ENCODE results near the gene TMEM245.

The TMEM245 gene

DNA sequence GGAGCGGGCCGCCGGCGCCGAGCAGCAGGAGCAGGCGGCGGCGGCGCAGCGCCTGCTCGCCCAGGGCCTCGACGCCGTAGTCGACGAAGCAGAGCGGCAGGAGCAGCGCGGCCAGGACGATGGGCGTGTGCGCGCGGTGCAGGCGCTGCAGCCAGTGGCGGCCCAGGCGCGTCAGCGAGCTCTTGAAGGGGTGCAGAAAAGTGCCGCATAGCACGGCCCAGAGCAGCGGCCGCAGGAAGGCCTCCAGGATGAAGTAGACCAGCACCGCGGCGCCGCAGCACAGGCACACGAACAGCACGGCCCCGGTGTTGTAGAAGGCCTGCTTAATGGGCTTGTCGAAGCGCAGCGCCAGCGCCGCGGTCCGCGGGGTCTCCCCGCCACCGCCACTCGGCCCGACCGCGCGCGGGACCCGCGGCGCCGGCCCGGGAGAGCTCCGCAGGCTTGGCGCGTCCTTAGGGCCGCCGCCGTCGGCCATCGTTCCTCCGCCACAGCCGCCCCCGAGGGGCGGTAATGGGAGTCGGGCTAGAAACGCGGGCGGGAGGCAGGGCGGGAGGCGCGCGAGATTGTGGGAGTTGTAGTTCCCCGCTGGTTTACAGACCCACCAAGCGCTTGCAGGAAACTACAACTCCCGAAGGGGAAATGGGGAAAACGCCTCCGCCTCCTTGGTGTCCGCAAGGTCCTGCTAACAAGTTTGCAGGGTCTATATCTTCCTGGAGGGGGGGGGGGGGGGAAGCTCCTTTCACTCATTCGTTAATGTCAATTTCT lies at the start of gene TMEM245:
TMEM245 (minus strand) TSS at position 509 of the 765 bp plus-strand sequence; CDS start at position 475, 34 bp downstream.
- DNase-seq = peak; percentile 99

DNA sequence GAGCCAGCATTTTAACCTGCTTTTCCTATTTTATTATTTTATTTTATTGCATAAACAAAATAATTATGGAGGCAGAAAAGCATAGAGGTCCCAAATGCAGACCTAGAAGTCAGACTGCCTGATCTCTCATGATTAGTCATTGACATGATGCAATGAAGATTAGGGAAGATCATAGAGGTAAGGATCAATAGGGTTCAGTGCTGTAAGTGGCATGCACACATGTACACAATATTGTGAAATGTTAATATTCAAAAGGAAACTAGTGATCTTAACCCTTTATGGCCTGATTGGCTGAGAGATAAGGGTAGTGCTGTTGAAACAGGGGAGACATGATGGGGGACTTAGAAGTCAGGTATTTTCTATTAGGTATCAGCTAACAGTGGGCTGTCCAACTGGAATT lies 48.4 kb upstream of the TMEM245 start:
- no peak for DNase-seq

DNA sequence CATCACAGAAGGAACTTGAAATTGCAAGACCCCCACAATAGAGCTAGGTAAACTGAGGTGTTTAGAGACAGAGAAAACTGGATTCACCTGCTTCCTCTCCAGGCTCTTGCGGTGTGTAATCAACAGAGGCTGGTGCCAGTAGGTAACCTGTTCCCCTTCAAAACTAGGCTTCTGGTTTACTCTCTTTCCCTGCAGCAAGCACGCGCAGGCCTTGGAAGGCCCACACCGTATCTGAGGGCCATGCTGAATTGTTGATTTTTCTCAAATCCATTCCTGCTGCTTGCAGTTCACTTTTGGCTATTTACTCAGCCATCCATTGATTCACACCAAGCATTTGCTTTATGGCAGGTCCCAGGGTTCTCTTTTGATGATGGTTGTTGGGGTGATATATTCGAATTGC lies 48.0 kb upstream of the TMEM245 start:
- DNase-seq = no peak

DNA sequence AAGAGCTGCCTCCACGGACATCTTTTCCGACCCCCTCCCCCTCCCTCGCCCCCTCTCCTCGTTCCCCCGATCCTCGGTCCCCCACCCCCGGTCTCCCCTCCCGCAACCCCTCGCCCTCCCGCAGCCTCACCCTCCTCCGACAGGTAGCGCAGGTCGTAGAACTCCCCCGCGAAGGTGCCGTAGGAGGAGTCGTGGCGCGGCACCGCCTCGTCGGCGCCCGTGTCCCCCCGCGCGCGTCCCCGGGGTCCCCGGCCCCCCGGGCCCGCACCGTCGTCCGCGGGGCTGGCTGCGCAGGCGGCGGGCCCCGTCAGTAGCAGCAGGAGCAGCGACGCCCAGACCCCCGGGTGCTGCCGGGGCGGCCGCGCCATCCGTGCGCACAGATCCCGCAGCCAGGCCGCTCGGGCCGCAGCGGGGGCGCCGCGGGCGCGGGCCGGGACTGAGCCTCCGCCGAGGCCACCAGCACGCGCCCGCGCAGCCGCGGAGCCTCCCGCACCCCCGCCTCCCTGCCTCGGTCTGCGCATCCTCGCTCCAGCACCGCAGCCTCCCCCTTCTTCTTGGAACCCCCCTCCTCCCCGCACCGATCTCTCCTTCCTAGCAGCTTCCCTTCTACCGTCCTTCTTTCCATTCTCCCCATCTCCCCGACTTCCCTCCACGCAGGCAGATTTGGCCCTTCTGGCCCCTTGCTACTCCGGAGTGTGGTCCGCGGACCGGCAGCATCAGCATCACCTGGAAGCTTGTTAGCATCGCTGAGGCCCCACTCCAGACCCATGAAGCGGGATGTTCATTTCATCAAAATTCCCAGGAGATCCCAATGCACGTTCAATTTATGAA lies 47.2 kb upstream of the TMEM245 start, which contains the start of gene FRRS1L:
FRRS1L (minus strand) TSS at position 479 of the 831 bp plus-strand sequence; CDS start at position 368, 111 bp downstream.
- DNase-seq = peak; percentile 44

DNA sequence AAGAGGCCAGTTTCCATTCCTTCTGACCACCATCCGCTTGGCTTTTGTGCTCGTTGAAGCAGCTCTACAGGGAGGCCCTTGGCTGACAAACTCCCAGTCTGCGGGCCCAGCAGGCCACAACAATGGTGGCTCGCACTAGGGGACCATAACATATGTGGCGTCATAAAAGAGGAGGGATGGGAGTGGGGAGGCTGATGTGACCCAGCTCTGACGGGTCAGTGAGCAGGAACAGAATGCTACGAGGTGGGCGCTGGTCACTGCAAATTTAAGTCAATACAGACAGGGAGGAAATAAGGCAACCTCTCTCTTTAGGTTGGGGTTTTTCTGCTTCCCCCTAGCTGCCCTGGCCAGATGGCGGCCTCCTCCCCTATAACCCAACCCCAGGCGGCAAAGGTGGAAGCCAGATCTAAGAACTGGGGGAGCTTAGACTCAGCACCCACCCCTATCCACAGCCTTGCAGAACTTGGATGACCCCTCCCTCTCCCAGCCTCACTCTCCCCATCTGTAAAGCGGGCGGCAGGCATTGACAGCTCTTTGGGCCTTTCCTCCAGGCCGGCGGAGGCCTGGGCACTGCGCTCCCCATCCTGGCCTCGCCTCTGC lies 46.5 kb upstream of the TMEM245 start:
- no peak for DNase-seq

GRCh38 chr9:109164042-109164441 lies 44.3 kb upstream of the TMEM245 start:
- DNase-seq = no peak

GRCh38 chr9:109163194-109163593 lies 43.4 kb upstream of the TMEM245 start:
- DNase-seq = no peak

DNA sequence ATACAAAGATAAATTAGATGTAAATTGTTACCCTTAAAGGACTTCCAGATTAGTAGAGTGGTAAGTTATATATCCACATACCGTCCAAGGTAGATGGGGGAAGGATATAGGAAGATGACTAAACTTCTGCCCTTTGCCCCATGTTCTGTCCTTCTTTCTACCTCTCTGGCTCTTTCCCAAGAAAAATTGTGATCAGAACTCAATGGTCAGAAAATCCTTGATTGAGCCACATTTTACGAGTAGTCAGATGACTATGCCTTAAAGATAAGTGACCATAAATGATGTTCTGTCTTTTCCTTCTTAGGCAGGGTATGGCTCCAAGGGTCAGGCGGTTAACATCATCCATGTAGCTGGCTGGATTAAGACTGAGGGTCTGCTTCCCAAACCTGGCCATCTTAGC lies 42.9 kb upstream of the TMEM245 start:
- no peak for DNase-seq

- DNase-seq = no peak
Observed at GRCh38 chr9:109161471-109161870, 41.7 kb upstream of the TMEM245 start.

DNA sequence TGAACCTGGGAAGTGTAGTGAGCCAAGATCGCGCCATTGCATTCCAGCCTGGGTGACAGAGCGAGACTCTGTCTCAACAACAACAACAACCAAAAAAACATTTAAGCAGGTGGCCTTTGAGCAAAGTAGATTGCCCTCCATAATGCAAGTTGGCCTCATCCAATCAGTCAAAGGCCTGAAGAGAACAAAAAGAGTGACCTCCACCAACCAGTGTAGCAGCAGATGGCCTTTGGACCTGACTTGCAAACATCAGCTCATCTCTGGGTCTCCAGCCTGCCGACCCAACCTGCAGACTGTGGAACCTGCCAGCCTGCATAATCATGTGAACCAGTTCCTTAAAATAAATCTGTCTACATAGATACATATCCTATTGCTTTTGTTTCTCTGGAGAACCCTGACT lies 39.8 kb upstream of the TMEM245 start:
- no peak for DNase-seq

DNA sequence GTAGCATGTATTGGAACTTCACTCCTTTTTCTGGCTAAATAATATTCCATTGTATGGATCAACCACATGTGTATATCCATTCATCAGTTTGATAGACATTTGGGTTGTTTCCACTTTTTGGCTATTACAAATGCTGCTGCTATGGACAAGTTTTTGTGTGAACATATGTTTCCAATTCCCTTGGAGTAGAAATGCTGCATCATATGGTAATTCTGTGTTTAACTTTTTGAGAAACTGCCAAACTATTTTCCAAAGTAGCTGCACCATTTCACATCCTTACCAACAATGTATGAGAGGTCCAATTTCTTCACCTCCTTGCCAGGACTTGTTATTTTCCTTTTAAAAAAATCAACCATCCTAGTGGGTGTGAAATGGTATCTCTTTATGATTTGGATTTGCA lies 38.9 kb upstream of the TMEM245 start:
- no peak for DNase-seq

- no peak for DNase-seq
Observed at GRCh38 chr9:109156708-109157107, 37.0 kb upstream of the TMEM245 start.

DNA sequence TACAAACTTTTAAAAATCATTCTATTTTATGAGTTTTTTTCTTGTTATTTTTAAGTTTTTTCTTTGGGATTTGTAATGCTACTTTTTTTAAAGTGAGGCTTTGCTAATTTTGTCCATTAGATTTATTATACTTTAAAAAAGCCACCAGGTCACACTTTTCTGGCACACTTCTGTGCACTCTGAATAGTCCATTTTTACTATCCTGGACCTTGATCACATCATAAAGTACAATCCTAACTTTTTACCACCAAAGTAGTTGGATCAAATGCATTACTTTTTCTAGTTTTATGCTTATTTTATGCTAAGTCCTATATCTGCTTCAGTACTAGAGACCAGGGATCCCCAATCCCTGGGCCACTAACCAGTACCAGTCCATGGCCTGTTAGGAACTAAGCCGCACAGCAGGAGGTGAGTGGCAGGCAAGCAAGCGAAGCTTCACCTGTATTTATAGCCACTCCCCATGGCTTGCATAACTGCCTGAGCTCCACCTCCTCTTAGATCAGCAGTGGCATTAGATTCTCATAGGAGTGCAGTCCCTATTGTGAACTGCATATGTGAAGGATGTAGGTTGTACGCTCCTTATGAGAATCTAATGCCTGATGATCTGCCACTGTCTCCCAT lies 31.3 kb upstream of the TMEM245 start:
- no peak for DNase-seq

- no peak for DNase-seq
Observed at GRCh38 chr9:109149722-109150121, 30.0 kb upstream of the TMEM245 start.

GRCh38 chr9:109149089-109149488 lies 29.3 kb upstream of the TMEM245 start:
- no peak for DNase-seq

DNA sequence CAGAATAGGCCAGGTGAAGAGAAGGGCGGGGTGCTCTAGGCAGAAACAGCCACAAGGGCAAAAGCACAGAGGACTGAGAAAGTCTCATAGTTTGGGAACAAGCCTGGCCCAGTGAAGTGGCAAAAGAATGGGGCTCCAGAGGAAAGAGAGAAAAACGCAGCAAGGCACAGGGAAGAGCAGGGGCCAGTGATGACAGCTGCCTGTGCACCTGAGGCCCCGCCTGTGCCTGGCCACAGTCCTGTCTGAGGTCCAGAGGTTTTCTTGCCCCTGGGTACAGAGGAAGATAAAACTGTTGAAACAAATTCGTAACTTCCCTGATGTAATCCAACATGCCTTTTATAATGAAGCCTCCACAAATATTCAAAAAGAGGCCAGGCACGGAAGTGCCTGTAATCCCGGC lies 25.3 kb upstream of the TMEM245 start:
- no peak for DNase-seq

- no peak for DNase-seq
Observed at GRCh38 chr9:109143881-109144562, 24.3 kb upstream of the TMEM245 start.

DNA sequence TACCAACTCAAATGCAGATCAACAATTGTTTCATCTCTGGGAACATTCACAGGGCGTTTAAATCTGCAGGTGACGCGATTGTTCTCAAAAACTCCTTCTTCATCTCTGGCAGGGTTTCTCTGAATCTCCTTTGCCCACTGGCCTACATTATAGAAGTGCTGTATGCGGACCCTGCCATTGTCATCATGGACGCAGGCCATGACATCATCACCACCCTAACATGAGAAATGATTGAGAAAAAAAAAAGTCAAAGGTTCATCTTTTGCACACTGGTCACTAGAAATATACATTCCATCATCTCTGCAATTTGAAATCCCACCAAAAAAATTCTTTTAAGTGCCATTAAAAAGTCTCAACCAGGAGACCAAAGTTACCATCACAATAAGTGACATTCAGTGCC lies 21.6 kb upstream of the TMEM245 start:
- no peak for DNase-seq

DNA sequence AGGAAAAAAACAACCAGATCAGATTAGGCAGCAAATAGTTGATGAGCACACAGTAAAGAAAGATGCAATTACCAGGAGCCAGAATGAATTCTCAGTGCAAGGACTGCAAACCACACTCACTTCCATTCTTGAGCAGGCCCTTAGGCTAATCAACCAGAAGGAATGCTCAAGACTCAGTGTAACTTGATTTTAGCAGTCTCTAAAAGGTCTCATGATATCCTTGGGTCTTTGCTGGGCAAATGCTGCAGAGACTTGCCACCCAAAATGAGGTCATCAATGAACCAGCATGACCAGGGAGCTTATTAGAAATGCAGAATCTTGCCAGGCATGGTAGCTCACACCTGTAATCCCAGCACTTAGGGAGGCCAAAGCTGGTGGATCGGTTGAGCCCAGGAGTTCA lies 20.1 kb upstream of the TMEM245 start:
- DNase-seq = no peak

DNA sequence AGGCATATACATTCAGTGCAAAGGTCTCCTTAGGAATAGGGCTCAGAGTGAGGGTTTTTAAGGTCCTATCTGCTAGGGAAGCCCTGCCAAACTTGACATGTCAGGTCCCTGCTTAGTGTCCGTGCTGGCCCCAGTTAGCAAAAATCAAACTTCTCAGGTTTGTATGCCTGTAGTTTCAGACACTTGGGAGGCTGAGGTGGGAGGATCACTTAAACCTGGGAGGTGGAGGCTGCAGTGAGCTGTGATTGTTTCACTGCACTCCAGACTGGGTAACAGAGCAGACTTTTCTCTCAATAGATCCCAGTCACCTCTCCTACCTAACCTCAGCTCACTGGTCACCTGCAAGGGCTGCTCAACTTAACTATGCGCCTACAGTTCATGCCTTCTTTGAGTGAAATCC lies 18.7 kb upstream of the TMEM245 start:
- DNase-seq = no peak

GRCh38 chr9:109134167-109134578 lies 14.4 kb upstream of the TMEM245 start:
- DNase-seq = no peak

DNA sequence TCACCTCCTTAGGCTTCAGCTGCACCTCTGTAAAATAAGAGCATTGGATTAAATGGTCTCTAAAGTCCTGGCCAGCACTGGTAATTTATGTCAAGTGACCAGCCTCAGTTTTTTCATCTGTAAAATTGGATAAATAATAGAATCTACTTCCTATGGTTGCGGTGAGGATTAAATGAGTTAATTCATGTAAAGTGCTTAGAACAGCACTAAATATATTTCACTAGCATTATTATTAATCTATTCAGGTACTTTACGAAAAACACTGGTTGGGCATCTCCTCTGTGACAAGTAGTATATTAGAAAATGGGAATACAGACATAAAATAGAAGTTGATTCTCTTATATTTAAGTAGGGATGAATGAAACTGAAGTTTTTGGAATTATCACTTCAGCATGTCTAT lies 13.8 kb upstream of the TMEM245 start:
- no peak for DNase-seq

All from femur (tissue), 1 donor.